ENCODE results near the gene RARA.

RARA gene

GRCh38 chr17:40341808-40342503 is 33.0 kb downstream of the RARA start (continued):
- TF ChIP-seq ZNF148 (tag by site-specific recombination; IDR thresholded peaks at IDR 0.05; ENCODE audit: borderline replicate concordance) (no peak), ZNF223 (tag by site-specific recombination; IDR thresholded peaks at IDR 0.05) (no peak), ZNF202 (tag by site-specific recombination; IDR thresholded peaks at IDR 0.05; ENCODE audit: borderline replicate concordance) (no peak), ZNF785 (tag by site-specific recombination; IDR thresholded peaks at IDR 0.05) (no peak), ZBTB20 (tag by site-specific recombination; IDR thresholded peaks at IDR 0.05) (0 out of 2 replicates have a peak, but pooled peaks have one; percentile 33), PRDM6 (tag by site-specific recombination; IDR thresholded peaks at IDR 0.05) (no peak), ZSCAN5A (tag by site-specific recombination; IDR thresholded peaks at IDR 0.05) (no peak), ZNF302 (tag by site-specific recombination; IDR thresholded peaks at IDR 0.05; ENCODE audit: low read depth) (no peak), ZNF280D (tag by site-specific recombination; IDR thresholded peaks at IDR 0.05) (no peak), ZNF24 (tag by site-specific recombination; IDR thresholded peaks at IDR 0.05) (no peak; the same call in 1 of the 2 replicates), ZNF324 (tag by site-specific recombination; IDR thresholded peaks at IDR 0.05) (peak; percentile 61), KLF17 (tag by site-specific recombination; IDR thresholded peaks at IDR 0.05) (0 out of 2 replicates have a peak, but pooled peaks have one; percentile 10), WT1 (tag by site-specific recombination; IDR thresholded peaks at IDR 0.05) (peak; percentile 76), HOXC10 (CRISPR knock-in tag; IDR thresholded peaks at IDR 0.05) (no peak), ZNF843 (tag by site-specific recombination; IDR thresholded peaks at IDR 0.05) (no peak), GLIS1 (tag by site-specific recombination; IDR thresholded peaks at IDR 0.05) (no peak), ZNF341 (tag by site-specific recombination; IDR thresholded peaks at IDR 0.05; ENCODE audit: low read depth) (peak; percentile 62), SCRT1 (tag by site-specific recombination; IDR thresholded peaks at IDR 0.05; ENCODE audit: borderline replicate concordance) (no peak), ZNF830 (tag by site-specific recombination; IDR thresholded peaks at IDR 0.05; ENCODE audit: low read depth) (no peak), BCL11A (tag by site-specific recombination; IDR thresholded peaks at IDR 0.05; ENCODE audit: low read depth) (no peak; the same call in 1 of the 2 replicates), ZNF221 (tag by site-specific recombination; IDR thresholded peaks at IDR 0.05; ENCODE audit: borderline replicate concordance) (no peak), SP2 (tag by site-specific recombination; IDR thresholded peaks at IDR 0.05) (peak; percentile 82), ZNF473 (tag by site-specific recombination; IDR thresholded peaks at IDR 0.05) (no peak), SCRT2 (tag by site-specific recombination; IDR thresholded peaks at IDR 0.05) (no peak)
- TF ChIP-seq, protein P1, sequence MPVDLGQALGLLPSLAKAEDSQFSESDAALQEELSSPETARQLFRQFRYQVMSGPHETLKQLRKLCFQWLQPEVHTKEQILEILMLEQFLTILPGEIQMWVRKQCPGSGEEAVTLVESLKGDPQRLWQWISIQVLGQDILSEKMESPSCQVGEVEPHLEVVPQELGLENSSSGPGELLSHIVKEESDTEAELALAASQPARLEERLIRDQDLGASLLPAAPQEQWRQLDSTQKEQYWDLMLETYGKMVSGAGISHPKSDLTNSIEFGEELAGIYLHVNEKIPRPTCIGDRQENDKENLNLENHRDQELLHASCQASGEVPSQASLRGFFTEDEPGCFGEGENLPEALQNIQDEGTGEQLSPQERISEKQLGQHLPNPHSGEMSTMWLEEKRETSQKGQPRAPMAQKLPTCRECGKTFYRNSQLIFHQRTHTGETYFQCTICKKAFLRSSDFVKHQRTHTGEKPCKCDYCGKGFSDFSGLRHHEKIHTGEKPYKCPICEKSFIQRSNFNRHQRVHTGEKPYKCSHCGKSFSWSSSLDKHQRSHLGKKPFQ (tag by site-specific recombination; IDR thresholded peaks at IDR 0.05): no peak
- TF ChIP-seq, protein P2, sequence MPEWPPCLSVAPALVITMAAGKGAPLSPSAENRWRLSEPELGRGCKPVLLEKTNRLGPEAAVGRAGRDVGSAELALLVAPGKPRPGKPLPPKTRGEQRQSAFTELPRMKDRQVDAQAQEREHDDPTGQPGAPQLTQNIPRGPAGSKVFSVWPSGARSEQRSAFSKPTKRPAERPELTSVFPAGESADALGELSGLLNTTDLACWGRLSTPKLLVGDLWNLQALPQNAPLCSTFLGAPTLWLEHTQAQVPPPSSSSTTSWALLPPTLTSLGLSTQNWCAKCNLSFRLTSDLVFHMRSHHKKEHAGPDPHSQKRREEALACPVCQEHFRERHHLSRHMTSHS (tag by site-specific recombination; IDR thresholded peaks at IDR 0.05): no peak
